ENCODE data around the gene INHA. TPM values are rescaled to one million over a fixed set of nuclear protein-coding genes. Genes with fewer than 3 reads are reported as not detected.

The INHA gene, protein sequence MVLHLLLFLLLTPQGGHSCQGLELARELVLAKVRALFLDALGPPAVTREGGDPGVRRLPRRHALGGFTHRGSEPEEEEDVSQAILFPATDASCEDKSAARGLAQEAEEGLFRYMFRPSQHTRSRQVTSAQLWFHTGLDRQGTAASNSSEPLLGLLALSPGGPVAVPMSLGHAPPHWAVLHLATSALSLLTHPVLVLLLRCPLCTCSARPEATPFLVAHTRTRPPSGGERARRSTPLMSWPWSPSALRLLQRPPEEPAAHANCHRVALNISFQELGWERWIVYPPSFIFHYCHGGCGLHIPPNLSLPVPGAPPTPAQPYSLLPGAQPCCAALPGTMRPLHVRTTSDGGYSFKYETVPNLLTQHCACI
- 0.29 and 0.33 TPM in 2 replicates for total RNA-seq

DNA sequence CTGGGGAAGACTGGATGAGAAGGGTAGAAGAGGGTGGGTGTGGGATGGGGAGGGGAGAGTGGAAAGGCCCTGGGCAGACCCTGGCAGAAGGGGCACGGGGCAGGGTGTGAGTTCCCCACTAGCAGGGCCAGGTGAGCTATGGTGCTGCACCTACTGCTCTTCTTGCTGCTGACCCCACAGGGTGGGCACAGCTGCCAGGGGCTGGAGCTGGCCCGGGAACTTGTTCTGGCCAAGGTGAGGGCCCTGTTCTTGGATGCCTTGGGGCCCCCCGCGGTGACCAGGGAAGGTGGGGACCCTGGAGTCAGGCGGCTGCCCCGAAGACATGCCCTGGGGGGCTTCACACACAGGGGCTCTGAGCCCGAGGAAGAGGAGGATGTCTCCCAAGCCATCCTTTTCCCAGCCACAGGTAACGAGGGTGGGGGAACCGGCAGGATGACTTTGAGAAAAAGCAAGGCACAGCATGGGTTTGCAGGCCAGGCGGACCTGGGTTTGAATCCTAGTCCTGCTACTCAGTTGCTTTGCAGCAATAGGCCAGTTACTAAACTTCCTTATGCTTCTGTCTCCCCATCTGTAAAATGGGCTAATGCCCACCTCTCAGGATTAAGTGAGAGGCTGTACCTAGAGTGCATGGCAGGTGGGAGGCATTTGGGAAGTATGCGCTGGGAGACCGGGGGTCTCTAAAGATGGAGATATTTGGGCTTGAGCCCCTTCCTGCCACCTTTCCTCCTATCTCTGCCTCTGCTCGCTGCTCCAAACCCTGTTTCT is at the start of gene INHA:
INHA (plus strand) TSS at position 74 of the 765 bp plus-strand sequence; CDS start at position 139, 65 bp downstream.

DNA sequence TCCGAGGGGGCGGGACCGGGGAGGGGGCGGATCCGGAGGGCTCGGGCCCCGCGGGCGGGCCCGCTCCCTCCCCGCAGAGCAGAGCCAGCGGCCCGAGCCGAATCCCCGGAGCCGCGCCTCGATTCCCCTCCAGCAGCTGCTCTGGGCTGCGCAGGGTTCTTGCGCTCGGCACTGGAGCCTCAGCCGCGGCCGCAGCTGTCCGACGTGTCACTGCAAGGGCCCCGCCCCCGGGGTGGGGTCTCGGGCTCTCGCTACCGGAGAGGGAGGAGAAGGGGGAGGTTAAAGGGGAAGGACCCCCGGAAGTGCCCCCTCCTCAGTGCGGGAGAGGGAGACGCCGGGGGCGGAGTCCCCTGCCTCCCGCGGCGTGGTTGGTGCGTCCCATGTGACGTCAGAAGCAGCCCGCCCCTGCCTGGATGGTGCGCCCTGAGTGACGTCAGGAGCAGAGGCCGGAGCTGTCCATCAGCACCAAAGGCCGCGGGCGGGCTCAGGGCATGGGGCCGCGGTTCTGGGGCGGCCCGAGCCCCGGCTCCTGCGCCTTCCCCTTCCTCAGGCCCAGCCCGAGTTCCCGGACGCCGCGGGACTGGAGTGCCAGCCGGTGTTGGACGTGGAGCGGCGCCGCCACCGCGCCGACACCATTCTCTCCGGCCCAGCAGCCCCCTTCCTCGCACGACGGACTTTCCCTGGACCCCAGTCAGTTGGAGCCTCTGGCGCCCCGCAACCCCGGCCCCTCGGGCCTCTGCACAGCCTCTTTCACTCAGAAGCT is 28.3 kb upstream of the INHA start, which contains the start of the genes CHPF and TMEM198:
CHPF (minus strand) TSS at position 214 of the 763 bp plus-strand sequence. CDS start 271 bp downstream, outside the sequence.
TMEM198 (plus strand) TSS at position 433 of the 763 bp plus-strand sequence. CDS start 700 bp downstream, outside the sequence.

DNA sequence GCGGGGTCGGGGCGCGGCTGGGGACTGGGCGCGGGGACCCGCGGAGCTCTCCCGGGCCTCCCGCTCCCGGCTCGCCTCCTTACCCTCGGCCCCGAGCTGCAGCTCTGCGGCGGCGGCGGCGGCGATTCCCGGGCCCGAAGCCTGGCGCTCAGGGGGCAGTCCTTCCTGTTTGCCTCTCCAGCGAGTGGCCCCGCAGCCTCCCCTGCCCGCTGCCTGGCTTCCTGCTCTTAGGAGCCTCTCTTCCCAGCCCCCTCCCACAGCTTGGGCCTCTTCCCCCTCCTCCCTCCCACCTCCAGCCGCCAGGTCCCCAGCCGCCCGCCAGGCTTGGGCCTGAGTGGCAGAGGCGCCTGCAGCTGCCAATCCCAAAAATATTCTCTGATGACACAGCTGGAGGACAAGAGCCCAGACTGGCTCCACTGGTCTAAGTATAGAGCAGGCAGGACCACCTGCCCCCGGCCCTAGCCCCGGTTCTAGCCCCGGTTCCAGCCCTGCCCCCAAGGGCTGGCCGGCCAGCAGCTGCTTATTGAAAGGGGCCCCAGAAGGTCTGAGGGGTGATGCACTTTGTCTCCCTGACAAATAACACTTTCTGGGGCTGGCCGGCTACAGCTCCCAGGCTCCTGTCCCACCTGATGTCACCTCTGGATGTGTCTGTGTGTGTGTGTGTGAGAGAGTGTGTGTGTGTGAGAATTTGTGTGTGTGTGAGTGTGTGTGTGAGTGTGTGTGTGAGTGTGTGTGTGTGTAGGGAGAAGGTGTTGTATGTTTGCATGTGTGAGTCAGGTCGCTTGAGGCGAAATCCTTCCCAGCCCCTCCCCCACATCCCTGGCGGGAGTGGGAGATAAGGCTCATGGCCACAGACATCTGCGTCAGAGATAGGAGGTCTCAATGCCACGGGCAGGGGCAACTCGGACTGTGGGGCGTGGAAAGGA is 536 bp upstream of the INHA start, which contains the start of gene OBSL1:
OBSL1 (minus strand) TSS at position 229 of the 926 bp plus-strand sequence. CDS start 307 bp downstream, outside the sequence.

DNA sequence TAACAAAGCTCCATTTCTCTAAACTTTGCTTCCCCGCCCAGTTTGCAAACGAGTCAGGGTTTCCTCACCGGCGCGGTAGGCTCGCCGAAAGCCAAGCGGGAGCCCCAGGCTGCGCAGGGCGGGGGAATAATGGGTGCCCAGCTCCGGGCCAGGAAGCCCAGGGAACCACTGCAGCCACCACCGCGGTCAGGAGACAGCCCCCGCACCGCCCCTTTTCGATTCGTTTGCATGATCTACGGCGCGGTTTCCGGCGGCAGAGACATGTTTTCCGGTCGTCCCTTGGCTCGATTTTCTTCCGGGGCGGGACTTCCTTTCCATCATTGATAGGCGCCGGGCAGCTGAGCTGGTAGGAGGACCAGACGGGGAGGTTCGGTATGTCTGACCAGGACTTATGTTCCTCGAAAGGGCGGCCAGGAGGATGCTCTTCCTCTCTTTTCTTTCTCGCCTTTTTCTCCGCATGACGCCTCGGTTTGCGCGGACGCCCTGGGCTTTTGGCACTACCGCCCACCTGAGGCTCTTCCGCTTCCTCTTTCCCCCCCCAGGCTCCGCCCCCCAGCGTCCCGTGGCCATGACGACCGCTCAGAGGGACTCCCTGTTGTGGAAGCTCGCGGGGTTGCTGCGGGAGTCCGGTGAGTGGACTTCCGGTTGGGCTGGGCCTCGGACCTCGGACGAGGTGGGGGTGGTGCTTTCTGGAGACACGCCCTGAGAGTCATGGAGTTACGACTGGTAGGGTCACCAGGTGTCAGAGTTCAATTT is 25.6 kb downstream of the INHA start, which contains the start of gene STK11IP:
STK11IP (plus strand) TSS at position 306 of the 756 bp plus-strand sequence; CDS start at position 569, 263 bp downstream.

Other genes starting within 250 kb of the INHA start
- gene RESP18, start 239.6 kb upstream of the INHA start, total RNA-seq: not detected in 2 replicates
- 90.3 and 157 TPM in 2 replicates for gene DNPEP, start 184.4 kb upstream of the INHA start, total RNA-seq
- 1.6 and 6.3 TPM in 2 replicates for gene DES, start 153.9 kb upstream of the INHA start, total RNA-seq
- 11.3 and 21.7 TPM in 2 replicates for gene SPEG, start 137.5 kb upstream of the INHA start, total RNA-seq
- gene GMPPA, start 73.4 kb upstream of the INHA start, total RNA-seq: 56.4 and 62.4 TPM in 2 replicates
- gene ASIC4, start 57.8 kb upstream of the INHA start, total RNA-seq: 0.15 and 0.50 TPM in 2 replicates
- gene CHPF, start 28.5 kb upstream of the INHA start, total RNA-seq: 94.8 and 168 TPM in 2 replicates
- gene TMEM198, start 28.3 kb upstream of the INHA start, total RNA-seq: 0.73 and 2.3 TPM in 2 replicates
- gene OBSL1, start 771 bp upstream of the INHA start, total RNA-seq: 41.0 and 69.1 TPM in 2 replicates
- 17.2 and 22.8 TPM in 2 replicates for gene STK11IP, start 25.5 kb downstream of the INHA start, total RNA-seq
- 1.2 and 4.1 TPM in 2 replicates for gene SLC4A3, start 55.3 kb downstream of the INHA start, total RNA-seq